HL-60/S4 treated with phorbol 12-myristate 13-acetate at 8.2 ng/mL for 4 days and 3 days (cell line): ENCODE measurements around the gene DOCK11.

Experiments
- in situ Hi-C: fragments of 300-500 bp; cut with MboI; formaldehyde crosslinking; loops from 2 replicates; pipeline ENCODE4 v1.15.0; 2022; ENCODE audit warnings: low sequenced_read_pairs

DOCK11 gene

DNA sequence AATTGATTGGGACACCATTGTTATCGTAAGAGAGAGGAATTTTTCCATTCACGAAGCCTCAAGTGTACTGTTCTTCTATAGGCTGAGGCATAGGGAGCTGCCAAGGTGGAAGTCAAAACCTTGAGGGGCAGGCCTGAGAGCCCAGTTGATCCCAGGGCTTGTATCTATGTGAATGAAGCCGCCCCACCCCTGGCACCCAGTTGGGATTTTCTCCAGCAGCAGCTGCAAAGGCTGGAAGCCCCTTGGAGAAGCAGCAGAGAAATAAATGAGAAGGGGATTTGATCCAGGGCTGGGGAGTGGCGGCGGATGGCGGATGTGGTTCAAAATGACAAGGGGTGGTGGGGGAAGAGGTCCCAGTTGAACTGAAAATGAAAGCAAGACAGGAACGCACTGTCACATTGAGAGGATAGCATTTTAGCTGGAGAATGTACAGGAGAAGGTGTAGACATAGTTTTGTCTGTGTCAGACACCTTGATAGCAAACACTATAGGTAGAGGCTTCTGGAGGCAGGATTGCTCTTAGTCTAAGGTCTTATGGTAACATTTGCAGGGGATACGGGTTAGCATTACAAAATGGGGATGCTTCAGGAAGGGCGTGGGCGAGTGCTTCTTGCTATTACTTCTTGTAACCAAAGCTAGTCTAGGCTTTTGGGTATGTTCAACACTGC, 32.6 kb downstream of the DOCK11 start:
- in situ Hi-C loops: no loop called here

DNA sequence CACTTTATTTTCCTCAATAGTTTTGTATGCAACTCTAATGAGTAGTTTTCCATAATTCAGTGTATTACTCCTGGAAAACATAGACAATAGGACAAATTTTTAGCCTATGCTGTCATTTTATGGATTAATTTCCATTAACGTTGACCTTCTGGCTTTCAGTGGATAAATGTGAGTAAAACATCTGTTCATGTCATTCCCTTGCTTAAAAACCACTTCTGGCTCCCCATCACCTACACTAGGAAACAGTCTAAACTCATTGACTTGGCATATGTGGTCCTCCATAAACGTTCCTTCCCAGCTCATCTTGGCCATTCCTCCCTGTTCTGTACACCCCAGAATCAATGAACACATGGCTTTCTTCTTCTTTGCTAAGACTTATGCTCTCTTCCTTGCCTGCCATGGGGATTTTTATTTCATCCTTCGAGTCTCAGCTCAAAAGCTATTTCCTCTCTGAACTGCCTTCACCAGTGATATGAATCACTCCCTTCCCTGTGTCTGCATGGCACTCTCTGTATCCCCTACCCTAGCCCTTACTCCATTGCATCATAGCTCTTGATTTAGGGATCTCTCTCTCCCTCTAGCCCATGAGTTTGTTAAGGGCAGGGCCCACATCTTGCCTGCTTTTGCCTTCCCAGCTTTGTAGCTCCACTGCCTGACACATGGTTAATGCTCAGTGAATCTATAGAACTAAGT, 34.8 kb downstream of the DOCK11 start:
- in situ Hi-C loops: no loop called here

DNA sequence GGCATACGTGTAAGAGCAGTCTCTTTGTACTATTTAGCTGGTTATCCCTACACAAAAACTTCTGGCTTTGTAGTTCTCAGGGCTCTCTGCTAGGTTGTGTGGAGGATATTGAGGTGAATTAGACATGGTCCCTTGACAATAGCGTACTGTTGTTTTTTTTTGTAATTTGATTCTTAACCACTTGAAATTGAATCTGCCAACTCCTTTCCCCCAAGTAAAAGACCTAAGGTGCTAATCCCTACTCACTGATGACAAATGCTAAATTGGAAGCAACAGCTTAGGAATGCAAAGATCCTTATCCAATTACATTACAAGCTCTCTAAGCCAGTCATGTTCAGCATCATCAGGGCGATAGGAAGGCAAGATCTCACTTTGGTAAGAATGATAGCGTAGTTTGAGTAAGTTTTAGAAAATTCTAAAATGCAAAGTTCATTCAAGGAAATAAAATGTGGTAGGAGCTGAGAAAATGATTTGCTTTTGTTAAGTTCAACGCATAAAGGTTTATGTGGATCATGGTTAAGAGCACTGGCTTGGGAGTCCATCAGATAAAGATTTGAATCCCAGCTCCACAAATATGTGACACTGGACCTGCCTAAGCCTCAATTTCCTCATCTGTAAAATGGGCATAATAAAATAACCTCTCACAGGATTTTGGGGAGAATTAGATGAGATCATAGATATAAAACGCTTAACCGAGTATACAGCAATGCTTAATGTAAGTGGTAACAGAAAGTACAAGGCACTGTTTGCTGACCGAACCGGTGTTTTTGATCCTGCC, 39.3 kb downstream of the DOCK11 start:
- in situ Hi-C loops: no loop called here

DNA sequence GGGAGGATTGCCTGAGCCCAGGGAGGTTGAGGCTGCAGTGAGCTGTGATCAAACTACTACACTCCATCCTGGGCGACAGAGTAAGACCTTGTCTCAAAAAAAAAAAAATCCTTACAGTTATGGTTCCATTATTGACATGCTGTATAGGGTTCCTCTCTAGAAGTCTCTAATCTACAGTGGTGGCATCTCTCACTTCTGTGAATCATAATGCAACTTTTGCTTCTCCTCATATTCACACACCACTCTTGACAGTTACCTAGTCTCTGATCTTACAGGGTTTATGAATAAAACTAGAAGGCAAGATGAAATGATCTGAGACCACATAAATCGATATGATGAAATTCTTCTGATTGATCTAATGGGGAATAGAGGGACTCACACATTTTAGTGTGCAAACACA, 40.6 kb downstream of the DOCK11 start:
- in situ Hi-C loops: no loop called here

DNA sequence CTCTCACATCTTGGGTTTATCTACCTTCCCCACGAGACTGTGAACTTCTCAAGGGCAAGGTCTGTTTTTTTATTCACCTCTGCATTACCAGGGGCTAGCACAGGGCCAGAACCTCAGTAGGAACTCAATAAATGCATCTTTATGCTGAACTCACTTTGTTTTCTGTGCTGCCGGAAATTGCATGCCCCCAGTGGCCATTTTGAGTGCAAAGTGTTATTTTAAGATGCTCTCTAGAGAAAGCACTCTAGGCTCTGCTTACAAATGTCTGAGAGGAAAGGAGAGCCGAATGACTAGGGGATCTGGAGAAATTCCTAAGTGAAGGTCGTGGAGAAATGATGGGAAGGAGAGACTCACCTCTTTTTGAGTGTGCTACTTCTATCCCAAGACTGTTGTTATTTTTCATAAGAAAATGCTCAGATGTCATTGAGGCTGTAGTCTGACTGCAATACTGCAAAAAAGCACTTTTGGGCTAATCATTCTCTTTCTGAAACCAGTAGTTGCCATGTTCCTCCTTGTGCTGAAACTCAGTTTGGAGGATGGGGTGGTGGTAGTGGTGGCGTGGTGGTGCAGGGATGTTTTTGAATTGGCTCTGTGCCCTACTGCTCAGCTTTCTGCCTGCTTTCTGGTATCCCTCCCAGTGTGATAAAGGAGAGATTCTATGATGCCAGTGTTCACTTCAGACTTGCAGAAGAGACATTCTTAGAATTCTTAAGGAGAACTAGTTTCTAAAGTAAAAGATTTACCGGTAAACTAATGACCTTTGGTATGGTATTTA, 41.3 kb downstream of the DOCK11 start:
- in situ Hi-C loops: no loop called here

DNA sequence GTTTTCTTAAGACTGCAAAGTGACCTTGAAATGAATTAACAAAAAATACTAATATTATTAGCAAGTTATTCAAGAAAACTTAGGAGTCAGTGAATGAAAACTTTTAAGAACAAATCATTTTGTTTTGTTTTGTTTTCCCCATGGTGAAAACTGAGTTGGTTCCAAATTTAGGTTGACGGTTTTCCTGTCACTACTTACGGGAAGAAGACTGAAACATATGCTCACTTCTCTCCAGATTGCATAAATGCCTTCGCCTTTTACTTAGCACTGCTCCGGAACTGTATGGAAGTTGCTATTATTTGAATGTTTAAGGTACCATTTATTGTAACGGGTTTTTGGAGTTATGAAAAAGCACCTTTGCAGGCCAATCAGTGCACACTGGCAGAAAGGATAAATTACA, 42.8 kb downstream of the DOCK11 start:
- in situ Hi-C loops: no loop called here

DNA sequence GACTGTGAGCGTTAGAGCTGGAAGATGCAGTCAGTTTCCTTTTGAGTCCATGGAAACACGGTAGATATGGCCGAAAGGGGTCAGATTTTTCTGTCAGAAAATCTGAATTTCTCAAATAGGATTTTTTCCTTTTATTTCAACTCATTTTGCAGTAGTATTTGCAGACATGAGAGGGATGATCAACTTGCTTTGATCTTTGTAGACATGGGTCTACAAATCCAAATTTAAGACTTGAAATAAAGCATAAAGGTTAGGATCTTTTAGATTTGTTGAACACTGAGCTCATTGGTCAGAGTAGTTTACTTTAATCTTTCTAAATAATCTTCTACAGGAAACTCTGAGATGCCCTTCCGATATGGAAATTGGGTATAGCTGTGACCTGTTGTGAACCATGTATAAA, 44.7 kb downstream of the DOCK11 start:
- in situ Hi-C loops: no loop called here

DNA sequence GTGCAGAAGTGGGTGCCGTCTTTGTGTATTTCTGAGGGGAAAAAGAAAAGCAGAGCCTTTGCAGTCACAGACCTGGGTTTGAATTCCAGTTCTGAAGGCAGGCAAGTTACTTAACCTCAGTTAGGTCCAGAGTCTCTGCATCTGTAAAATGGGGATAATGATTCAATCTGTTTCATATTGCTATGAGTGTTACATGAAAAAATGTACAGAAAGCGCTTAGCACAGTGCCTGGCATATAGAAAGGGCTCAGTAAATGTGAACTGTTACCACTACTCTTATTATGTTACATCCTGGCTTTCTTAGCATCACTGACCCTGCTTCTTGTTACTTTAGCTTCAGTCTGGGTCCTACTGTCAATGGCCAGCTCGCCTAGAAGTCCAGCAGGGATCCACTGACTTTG, 45.9 kb downstream of the DOCK11 start:
- in situ Hi-C loops: no loop called here

DNA sequence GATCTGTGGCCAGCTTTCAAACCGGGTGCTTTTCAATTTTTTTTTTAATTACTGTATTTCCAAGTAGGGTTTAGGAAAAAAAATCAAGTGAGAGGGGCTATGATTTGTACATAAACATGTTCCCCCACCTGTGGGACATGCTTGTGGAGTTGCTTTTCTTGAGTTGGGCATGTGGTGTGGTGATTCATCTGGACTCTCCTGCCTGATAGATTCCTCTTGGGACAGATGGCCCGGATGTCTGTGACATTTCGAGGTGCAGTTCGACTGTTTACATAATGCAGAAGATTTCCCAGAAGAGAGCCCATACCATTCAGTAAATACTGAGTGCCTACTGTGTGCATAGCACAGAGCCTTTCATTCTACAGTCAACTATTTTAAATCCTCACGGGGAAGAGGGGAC, 49.9 kb downstream of the DOCK11 start:
- in situ Hi-C loops: no loop called here

DNA sequence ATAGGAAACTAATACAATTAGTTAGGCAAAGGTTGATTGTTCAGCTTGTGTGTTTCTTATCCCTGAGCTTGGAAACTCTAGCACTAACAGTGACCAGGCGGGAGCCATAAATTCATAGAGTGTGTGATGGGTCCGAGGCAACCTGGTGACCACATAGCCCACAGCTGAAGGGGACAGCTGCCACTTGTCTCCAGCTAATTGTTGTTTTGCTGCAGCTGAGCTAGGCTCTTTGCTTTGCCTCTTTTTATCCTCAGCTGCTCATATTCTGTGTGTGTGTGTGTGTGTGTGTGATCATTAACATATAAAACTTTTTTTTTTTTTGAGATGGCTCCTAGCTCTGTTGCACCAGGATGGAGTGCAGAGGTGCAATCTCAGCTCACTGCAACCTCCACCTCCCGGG, 53.2 kb downstream of the DOCK11 start:
- in situ Hi-C loops: no loop called here

DNA sequence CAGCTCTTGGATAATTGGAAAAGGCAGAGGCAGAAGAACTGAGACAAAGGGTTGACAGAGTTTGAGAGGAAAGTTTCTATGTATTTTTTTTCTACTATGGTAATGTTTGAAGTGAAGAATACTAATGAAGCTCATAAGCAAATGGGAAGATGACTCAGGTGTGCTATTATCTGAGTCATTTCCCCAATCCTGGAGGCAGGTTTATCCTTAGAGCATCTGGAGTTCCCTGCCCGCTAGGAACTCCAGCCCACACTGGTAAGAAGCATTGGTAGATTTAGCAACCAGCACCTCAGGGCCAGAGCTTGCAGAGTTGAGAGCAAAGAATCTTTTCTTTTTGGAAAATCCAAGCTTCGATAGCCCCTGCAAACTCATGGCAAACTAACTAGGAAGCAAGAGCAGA, 55.2 kb downstream of the DOCK11 start:
- in situ Hi-C loops: no loop called here

DNA sequence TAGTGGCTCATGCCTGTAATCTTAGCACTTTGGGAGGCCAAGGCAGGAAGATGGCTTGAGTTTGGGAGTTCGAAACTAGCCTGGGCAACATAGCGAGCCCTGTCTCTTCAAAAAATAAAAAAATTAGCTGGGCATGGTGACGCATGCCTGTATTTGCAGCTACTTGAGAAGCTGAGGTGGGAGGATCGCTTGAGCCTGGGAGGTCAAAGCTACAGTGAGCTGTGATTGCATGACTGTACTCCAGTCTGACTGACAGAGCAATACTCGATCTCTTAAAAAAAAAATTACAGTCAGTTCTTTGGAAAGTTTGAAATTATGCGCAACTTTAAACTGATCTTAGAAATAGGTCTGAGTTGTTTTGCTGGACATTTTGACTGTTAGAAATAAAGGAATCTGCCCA, 55.8 kb downstream of the DOCK11 start:
- in situ Hi-C loops: no loop called here

DNA sequence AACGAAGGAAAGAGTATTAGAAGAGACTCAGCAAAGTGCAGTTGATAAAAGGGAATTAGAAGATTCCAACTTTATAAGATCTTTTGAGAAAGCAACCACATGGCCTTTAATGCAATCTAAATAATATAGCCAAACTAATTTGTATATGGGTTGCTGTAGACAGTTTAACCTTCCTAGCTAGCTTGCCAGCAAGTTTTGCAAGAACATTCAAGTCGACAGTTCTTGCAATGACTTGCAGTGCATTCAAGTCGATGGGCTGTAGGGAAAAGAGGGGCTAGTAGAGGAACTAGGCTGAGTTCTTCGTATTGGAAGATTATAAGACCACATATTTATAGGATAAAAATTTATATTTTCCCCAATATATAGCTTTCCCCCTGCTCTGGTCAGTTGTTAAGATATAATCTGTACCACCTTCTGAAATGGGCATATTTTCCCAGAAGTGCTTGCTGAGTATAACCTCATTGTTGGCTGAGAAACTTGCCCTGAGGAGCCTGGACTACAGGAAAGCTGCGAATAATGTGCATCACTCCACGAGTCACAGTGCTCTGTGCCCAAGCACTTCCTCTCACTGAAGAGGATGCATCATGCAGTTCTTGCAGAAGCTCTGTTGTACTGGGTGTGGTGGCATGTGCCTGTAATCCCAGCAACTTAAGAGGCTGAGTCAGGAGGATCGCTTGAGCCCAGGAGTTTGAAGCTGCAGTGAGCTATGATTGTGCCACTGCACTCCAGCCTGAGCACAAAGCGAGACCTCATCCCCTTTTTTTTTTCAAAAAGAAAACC, 56.7 kb downstream of the DOCK11 start:
- in situ Hi-C loops: no loop called here

DNA sequence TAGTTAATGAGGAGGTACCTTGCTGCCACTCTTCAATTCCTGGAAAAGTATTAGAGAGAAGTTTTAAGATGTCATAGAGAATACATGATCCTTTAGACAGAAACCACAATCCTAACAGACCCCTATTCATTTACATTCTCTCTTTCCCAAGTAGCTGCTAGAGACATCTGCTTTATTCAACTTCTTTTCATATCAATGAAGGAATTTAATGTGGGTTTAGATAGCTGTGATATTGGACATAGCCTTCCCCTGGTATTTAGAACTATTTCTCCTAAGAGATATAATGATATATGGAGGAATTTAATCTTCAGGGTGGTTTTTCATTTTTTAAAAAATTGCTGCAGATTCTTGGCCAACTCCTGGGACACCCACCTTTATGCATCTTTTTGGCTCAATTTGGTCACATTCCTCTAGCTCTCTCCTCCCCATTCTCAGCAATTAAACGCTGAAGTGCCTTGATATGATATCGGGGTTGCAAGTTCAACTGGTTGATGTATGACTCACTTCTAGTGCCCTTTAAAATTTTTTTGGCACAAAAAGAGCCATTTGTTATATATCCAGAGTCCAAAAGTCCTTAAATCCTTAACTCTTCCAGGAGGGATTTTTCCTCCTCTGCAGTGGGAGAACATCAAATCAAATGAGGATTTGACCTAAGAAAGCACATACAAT, 57.6 kb downstream of the DOCK11 start:
- in situ Hi-C loops: no loop called here

DNA sequence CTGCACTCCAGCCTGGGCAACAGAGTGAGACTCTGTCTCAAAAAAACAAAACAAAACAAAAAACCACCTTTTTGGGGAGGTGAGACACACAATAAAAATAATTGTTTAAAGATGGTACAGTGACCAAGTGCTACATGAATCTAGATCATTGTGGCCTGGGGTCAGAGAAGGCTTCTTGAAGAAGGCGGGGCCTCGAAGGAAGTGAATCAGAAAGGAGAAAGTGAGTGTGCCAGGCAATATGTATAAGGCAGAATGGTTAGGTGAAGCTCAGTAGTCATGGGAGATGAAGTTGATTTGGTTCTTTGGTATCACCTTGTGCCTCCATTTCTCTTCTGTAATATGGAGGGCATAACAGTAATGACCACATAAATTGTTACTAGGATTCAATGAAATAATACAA, 58.9 kb downstream of the DOCK11 start:
- in situ Hi-C loops: no loop called here

DNA sequence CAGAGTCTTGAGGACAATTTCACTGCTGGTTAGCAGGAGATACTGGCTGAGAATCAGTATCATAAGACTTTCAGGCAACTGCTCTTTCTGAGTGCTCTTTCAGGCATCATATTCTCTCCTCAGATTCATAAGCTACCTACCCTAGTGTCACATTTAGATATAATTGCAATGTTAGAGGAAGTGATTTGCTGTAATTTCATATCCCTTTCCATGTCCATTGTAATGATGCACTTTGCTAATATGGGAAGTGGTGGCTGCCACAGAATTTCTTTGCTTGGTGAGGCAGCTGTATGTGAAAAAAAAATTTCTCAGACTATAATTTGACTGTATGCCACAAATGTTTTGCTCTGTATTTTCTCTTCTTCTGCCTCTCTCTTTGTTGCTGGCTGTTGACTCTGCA, 63.3 kb downstream of the DOCK11 start:
- in situ Hi-C loops: no loop called here

DNA sequence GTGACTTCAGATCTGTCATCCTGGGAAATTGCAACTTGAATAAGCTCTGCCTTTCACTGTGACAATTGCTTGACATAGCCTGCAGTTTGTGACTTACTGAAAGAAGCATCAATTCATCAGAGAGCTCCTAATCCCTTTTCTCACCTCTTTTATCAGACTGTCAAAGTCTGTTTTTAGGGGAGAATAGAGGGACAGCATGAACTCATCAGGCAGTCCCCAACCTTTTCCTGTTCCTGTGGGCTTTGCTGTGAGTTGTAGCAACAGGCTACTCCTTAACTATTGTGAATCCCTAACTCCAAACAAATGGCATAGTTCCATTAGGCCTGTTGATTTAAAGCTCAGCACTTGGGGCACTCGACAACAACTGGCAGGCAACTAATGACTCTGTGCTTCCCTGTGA, 64.9 kb downstream of the DOCK11 start:
- in situ Hi-C loops: no loop called here

DNA sequence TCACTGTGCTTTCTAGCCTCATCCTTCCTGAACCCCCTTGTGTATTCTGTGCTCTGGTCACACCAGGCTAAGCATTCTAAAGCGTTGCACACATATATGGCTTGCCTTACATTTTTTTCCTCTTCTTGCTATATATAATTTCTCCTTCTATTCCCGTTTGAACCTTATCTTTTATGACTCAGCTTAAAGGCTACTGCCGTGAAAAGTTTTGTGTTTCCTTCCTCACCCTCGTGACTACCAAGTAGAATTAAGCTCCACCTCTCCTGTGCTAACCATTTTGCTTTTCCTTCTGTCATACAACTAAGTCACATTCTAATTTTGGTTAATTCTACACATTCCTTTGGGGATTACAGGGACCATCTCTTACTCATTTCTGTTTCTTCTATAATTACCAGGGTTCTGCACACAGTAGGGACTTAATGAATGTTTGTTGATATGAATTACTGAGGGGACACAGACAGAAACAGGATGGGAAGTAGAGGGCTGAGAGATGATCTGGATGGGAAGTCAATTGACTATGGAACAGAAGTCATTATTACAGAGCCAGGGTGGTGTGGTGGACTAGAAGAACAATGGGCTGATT, 67.1 kb downstream of the DOCK11 start:
- in situ Hi-C loops: no loop called here

DNA sequence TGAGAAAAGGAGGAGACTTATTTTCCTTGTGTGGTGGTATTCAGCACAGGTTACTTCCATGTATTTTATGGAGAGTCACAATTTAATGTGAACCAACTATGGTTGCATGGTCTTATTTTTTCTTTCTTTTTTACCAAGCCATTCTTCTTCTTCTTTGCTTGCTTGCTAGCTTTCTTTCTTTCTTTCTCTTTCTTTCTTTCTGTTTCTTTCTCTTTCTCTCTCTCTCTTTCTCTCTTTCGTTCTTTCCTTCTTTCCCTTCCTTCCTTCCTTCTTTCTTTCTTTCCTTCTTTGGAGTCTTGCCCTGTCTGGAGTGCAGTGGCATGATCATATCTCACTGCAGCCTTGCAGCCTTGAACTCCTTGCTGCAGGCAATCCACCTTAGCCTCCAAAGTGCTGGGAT, 68.9 kb downstream of the DOCK11 start:
- in situ Hi-C loops: no loop called here

DNA sequence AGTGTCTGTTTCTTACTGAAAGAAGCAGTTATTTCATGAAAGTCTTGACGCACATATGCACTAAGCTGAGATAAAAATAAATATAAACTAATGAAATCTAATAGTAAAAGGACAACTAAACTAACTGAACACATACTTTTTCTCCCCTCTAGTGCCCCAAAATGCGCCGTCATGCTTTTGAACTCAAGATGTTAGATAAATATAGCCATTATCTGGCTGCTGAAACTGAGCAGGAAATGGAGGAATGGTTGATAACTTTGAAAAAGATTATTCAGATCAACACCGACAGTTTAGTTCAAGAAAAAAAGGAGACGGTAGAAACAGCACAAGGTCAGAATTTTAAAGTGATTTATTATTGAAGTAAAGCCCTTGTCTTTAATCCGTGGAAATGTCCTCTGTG, 70.2 kb downstream of the DOCK11 start:
- in situ Hi-C loops: no loop called here
